CD4-positive, alpha-beta T cell treated with Interleukin-4 for 1 hour (primary cell): Measurements from ENCODE around the gene PKP1.
"Not testable (repeated sequence)": the region's sequence is repeated elsewhere in the genome, so short reads cannot be mapped to it uniquely, and the experiment has no call there.

Experiments
- DNase-seq, 2 donors: peaks; one replicate each; pipeline ENCODE4 v3.0.0-alpha.2; 2020 to 2022

Gene PKP1

GRCh38 chr1:201282931-201283829 lies at the start of gene PKP1:
PKP1 (plus strand) TSS chr1:201283506; CDS start chr1:201283703, 197 bp downstream.
- no peak for DNase-seq

GRCh38 chr1:201239646-201240045 lies 43.7 kb upstream of the PKP1 start:
- not testable (repeated sequence) for DNase-seq

- no peak for DNase-seq
Measured at GRCh38 chr1:201240171-201240570, 43.1 kb upstream of the PKP1 start.

- no peak for DNase-seq
Measured at GRCh38 chr1:201241736-201242135, 41.6 kb upstream of the PKP1 start.

GRCh38 chr1:201245082-201245481 lies 38.2 kb upstream of the PKP1 start:
- no peak for DNase-seq

- no peak for DNase-seq
Measured at GRCh38 chr1:201248721-201249559, 34.4 kb upstream of the PKP1 start.

- no peak for DNase-seq
Measured at GRCh38 chr1:201250326-201251011, 32.8 kb upstream of the PKP1 start.

GRCh38 chr1:201251411-201251810 lies 31.9 kb upstream of the PKP1 start:
- no peak for DNase-seq

GRCh38 chr1:201251851-201252430 lies 31.4 kb upstream of the PKP1 start:
- DNase-seq = no peak

GRCh38 chr1:201252944-201253371 lies 30.3 kb upstream of the PKP1 start:
- no peak for DNase-seq

GRCh38 chr1:201253411-201253810 lies 29.9 kb upstream of the PKP1 start:
- no peak for DNase-seq

- DNase-seq = no peak
Measured at GRCh38 chr1:201253906-201254624, 29.2 kb upstream of the PKP1 start.

- DNase-seq = peak; percentile 23 to 47
Measured at GRCh38 chr1:201254625-201255478, 28.5 kb upstream of the PKP1 start.

- no peak for DNase-seq
Measured at GRCh38 chr1:201255479-201256362, 27.6 kb upstream of the PKP1 start.

- DNase-seq = not testable (repeated sequence)
Measured at GRCh38 chr1:201258132-201258531, 25.2 kb upstream of the PKP1 start.

GRCh38 chr1:201258763-201259230 lies 24.5 kb upstream of the PKP1 start:
- no peak for DNase-seq

- DNase-seq = no peak
Measured at GRCh38 chr1:201259476-201260235, 23.6 kb upstream of the PKP1 start.

GRCh38 chr1:201260236-201260590 lies 23.1 kb upstream of the PKP1 start:
- no peak for DNase-seq
